ENCODE measurements around the gene FAM181A. TPM values are rescaled to one million over a fixed set of nuclear protein-coding genes. Genes with fewer than 3 reads are reported as not detected.

FAM181A gene
- total RNA-seq, 4 donors from 2014 or later = not detected

DNA sequence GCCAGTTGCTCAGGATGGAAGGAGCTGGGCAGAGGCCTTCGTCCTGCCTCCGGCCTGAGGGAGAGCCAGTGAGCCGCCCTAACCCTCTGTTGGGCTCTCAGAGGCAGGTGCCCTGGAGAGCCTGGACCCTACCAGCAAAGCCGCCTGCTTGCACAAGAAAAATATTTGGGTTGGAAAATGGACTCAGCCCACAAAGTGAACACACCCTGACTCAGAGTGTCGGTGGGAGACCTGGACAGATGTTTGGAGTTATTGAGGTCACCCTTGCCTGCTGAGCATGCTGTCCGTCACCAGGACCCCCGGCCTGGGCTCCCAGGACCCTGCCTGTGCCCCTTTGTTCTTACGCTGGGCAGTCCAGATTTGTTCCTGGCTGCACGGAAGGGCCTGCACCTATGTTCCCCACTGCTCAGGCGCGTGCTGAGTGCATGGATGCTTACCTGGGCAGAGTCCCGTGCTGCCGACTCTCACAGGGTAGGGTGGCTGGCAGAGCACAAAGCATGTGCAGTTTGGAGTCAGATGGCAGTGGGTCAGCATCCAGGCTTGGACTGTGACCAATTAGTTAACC is 22.4 kb downstream of the FAM181A start:
- intact Hi-C loops (cut with DNase I; ENCODE audit: low total_unique reads) = no loop called here
- TF ChIP-seq, protein P1, sequence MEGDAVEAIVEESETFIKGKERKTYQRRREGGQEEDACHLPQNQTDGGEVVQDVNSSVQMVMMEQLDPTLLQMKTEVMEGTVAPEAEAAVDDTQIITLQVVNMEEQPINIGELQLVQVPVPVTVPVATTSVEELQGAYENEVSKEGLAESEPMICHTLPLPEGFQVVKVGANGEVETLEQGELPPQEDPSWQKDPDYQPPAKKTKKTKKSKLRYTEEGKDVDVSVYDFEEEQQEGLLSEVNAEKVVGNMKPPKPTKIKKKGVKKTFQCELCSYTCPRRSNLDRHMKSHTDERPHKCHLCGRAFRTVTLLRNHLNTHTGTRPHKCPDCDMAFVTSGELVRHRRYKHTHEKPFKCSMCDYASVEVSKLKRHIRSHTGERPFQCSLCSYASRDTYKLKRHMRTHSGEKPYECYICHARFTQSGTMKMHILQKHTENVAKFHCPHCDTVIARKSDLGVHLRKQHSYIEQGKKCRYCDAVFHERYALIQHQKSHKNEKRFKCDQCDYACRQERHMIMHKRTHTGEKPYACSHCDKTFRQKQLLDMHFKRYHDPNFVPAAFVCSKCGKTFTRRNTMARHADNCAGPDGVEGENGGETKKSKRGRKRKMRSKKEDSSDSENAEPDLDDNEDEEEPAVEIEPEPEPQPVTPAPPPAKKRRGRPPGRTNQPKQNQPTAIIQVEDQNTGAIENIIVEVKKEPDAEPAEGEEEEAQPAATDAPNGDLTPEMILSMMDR (IDR thresholded peaks at IDR 0.05) = no peak
- TF ChIP-seq POLR2A (IDR thresholded peaks at IDR 0.05) = no peak
- 86 to 90% methylated on average over 11 to 13 of the region's 13 CpGs for WGBS, 2 donors
- DNase-seq (ENCODE audit: low spot score in 2 of 2) = no peak
- no peak overlapping the region for H3K4me3 ChIP-seq (ENCODE audit: low read depth, poor library complexity, severe bottlenecking)

DNA sequence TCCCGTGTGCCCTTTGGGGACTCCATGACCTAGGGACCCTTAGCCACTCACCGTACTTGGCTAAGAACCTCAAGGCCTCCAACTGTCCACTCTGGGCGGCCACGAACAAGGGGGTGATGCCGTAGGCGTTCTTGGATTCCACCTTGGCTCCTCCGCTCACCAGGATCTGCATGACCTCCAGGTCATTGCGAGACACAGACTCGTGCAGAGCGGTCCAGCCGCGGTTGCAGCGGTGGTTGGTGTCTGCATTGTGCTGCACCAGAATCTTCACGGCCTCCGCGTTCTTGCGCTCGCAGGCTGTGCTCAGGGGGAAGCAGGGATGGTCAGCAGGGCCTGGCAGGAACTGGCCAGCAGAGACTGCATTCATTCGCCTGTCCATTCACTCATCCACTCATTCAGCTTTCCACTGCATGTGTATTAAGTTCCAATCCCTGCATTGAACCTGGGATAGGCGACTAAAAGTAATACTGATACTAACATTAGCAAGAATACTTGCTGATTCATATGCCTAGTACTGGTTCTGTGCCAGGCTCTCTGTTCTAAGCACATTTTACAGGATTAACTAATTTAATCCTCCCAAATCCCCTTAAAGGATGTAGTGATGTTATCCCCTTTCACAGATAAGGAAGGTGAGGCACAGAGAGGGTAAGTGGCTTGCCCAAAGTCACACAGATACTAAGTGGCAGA is 23.9 kb downstream of the FAM181A start:
- 85% methylated on average over 20 of the region's 20 CpGs for WGBS, 2 donors
- intact Hi-C loops (cut with DNase I; ENCODE audit: low total_unique reads) = no loop called here
- DNase-seq (ENCODE audit: low spot score in 2 of 2) = no peak
- no peak for TF ChIP-seq POLR2A (IDR thresholded peaks at IDR 0.05)
- TF ChIP-seq, protein P1 (IDR thresholded peaks at IDR 0.05) = no peak
- H3K4me3 ChIP-seq (ENCODE audit: low read depth, poor library complexity, severe bottlenecking) = no peak overlapping the region

DNA sequence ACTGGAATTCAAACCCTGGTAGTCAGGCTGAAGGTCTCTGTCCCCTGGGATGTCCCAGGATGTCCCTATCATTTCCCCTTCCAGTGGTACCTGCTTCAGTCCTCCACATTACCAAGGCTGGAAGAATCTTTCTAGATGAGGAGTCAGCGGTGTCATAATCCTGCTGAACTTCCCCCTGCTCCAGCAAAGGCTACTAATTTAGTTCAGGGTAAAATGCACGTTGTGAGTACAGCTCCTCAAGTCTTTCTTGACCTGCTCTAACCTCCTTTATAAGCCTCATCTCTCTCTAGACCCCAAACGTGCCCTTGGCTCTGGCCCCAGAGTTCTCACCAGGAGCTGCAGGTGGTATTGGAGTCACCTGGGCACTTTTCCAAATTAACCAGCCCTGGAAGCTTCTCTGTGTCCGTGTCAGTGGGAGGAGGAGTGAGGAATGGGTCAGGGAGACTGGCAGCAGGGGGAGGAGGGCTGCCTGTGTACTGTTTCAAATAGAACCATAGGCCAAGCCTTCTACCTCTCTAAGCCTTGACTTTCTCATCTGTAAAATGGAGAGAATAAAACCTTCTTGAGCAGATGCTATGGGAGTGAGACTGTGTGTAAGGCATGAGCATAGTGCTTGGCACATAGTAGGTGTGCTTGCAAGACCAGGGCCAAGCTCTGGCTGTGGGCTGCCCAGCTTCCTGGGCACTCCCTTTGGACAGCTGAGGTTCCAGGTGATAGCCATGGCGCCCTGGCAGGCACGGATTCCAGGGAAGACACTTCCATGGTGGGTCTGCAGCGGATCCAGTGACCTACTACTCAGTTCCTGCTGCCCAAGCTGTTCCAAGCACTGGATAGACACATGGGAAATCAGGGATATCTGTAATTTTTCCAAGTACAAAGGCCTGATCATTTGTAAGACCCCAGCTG is 24.7 kb downstream of the FAM181A start:
- H3K4me3 ChIP-seq (ENCODE audit: low read depth, poor library complexity, severe bottlenecking) = no peak overlapping the region
- intact Hi-C loops (cut with DNase I; ENCODE audit: low total_unique reads) = no loop called here
- DNase-seq (ENCODE audit: low spot score in 2 of 2) = no peak
- WGBS, 2 donors = 54 to 70% methylated on average over 7 of the region's 7 CpGs
- TF ChIP-seq POLR2A (IDR thresholded peaks at IDR 0.05) = no peak
- TF ChIP-seq, protein P1 (IDR thresholded peaks at IDR 0.05) = no peak

DNA sequence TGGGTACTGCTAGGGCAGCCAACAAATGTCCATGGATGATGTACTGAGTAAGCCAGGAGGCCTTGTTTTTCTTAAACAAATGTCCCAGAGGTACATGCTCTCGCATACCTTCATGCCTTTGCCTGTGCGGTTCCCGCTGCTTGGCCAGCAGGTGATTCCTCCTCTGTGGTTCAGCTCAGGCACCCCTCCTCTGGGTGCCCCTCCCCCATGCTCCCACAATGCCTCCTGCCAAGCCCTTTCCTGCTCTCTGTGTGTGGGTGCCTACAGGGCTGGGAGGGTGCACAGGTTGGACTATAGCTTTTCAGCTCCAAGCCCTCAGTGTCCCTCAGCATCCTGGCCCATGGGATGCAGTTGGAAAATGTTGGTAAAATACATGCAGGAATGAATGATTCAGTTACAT is 25.7 kb downstream of the FAM181A start:
- H3K4me3 ChIP-seq (ENCODE audit: low read depth, poor library complexity, severe bottlenecking) = no peak overlapping the region
- TF ChIP-seq, protein P1 (IDR thresholded peaks at IDR 0.05) = no peak
- no peak for TF ChIP-seq POLR2A (IDR thresholded peaks at IDR 0.05)
- 76 to 79% methylated on average over 3 of the region's 3 CpGs for WGBS, 2 donors
- no peak for DNase-seq (ENCODE audit: low spot score in 2 of 2)
- intact Hi-C loops (cut with DNase I; ENCODE audit: low total_unique reads) = no loop called here

DNA sequence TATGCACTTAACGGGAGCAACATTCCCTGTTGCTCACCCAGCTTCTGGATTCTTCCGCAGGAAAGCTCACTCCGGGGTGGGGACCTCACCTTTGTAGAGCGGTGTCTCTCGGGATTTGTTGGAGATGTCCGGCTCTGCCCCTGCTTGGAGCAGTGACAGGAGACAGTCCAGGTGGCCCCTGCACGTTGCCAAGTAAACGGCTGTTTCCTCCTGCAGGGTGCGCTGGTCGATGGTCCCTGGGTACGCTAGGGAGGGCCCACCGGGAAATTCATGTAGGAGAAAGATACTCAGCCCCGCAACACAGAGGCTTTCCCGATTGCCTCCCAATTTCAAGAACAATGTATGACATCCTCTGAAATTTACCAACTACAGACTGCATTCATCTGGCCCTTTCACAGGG is 26.1 kb downstream of the FAM181A start:
- no peak overlapping the region for H3K4me3 ChIP-seq (ENCODE audit: low read depth, poor library complexity, severe bottlenecking)
- 76 to 77% methylated on average over 14 of the region's 14 CpGs for WGBS, 2 donors
- intact Hi-C loops (cut with DNase I; ENCODE audit: low total_unique reads) = no loop called here
- DNase-seq (ENCODE audit: low spot score in 2 of 2) = no peak
- TF ChIP-seq, protein P1 (IDR thresholded peaks at IDR 0.05) = no peak
- no peak for TF ChIP-seq POLR2A (IDR thresholded peaks at IDR 0.05)

Measured in lower leg skin (tissue), 4 donors.